Heart left ventricle (tissue), 13 donors: ENCODE measurements around the gene IFNL4.

Source experiments
- POLR2A ChIP-seq, 2 donors: fragments of 450-650 bp; IDR thresholded peaks; one replicate each; pipeline ENCODE4 v1.6.1; 2017; ENCODE audit warnings: antibody characterized with exemption in 2 of 2, mild to moderate bottlenecking in 2 of 2, moderate library complexity in 2 of 2
- TF ChIP-seq, protein P1 (sequence below), 12 donors: fragments of 200-600 bp; sonication (generic) in 4 of 12; IDR thresholded peaks; one replicate each; pipeline versions ENCODE4 v1.5.0 to v1.8.0; 2018 to 2022; ENCODE audit warnings: antibody characterized with exemption in 12 of 12, mild to moderate bottlenecking in 5 of 12
- donor health status: ischemic (EF 13 %, LVEDD 7.1; RV severe dilation, severe dysfunction).
- donor health status: DM: no; HTN: yes; CAD: no.
- donor health status: DM: no; HTN: no; CAD: no.
- donor health status: ischemic (EF 25% LVEDD 6.9; RV normal size, moderate dysfunction).
- donor health status: ischemic (EF 25% LVEDD 5.7; RV mildly dilated, moderate dysfunction).
- donor health status: ischemic (EF 35%, LVEDD 5.7; RV mildly dilated, moderate dysfunction).
- donor health status: nonischemic (EF 11% LVEDD 7.7; RV severe dilation, severe dysfunction).
- donor health status: DM: yes; HTN: yes; CAD: no.
- donor health status: PGD.
- donor health status: ischemic (EF 29% LVEDD 5.4; RV normal size, mild dysfunction).
- donor health status: nonischemic (EF 23%, LVEDD 6.1; RV moderate dilation, normal function).

DNA sequence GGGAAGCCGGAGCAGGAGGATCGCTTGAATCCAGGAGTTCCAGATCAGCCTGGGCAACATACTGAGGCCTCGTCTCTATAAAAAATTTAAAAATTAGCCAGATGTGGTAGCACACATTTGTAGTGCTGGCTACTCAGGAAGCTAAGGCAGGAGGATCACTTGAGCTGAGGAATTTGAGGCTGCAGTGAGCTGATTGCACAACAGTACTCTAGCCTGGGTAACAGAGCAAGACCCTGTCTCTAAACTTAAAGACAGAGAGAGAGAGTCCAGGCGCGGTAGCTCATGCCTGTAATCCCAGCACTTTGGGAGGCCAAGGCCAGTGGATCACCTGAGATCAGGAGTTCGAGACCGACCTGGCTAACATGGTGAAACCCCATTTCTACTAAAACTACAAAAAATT is 8.2 kb downstream of the IFNL4 start:
- TF ChIP-seq POLR2A (IDR thresholded peaks at IDR 0.05) = no peak
- TF ChIP-seq, protein P1, sequence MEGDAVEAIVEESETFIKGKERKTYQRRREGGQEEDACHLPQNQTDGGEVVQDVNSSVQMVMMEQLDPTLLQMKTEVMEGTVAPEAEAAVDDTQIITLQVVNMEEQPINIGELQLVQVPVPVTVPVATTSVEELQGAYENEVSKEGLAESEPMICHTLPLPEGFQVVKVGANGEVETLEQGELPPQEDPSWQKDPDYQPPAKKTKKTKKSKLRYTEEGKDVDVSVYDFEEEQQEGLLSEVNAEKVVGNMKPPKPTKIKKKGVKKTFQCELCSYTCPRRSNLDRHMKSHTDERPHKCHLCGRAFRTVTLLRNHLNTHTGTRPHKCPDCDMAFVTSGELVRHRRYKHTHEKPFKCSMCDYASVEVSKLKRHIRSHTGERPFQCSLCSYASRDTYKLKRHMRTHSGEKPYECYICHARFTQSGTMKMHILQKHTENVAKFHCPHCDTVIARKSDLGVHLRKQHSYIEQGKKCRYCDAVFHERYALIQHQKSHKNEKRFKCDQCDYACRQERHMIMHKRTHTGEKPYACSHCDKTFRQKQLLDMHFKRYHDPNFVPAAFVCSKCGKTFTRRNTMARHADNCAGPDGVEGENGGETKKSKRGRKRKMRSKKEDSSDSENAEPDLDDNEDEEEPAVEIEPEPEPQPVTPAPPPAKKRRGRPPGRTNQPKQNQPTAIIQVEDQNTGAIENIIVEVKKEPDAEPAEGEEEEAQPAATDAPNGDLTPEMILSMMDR (IDR thresholded peaks at IDR 0.05) = no peak
